ENCODE results near the gene CDC42EP2.

DNA sequence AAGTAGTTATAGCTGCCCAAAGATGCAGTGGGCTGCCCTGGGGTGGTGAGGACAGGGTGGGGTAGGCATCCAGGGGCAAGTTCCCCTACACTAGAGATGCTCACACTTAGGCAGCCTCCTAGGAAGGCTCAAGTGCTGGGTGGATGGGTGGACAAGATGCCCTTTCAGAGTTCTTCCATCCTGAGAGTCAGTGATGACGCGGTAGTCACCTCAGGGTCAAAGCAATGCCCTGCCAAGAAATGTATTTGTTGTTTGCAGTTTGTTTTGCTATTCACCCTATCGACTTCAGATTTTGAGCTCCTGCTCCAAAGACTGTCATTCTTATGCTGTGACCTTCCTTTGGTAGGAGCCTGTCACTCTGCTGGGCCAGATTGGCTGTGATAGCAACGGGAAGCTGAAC is 34.0 kb upstream of the CDC42EP2 start:
- TF ChIP-seq, protein P1, sequence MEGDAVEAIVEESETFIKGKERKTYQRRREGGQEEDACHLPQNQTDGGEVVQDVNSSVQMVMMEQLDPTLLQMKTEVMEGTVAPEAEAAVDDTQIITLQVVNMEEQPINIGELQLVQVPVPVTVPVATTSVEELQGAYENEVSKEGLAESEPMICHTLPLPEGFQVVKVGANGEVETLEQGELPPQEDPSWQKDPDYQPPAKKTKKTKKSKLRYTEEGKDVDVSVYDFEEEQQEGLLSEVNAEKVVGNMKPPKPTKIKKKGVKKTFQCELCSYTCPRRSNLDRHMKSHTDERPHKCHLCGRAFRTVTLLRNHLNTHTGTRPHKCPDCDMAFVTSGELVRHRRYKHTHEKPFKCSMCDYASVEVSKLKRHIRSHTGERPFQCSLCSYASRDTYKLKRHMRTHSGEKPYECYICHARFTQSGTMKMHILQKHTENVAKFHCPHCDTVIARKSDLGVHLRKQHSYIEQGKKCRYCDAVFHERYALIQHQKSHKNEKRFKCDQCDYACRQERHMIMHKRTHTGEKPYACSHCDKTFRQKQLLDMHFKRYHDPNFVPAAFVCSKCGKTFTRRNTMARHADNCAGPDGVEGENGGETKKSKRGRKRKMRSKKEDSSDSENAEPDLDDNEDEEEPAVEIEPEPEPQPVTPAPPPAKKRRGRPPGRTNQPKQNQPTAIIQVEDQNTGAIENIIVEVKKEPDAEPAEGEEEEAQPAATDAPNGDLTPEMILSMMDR (IDR thresholded peaks at IDR 0.05; ENCODE audit: insufficient read depth, low read length) = no peak
- TF ChIP-seq POLR2AphosphoS5 (IDR thresholded peaks at IDR 0.05; ENCODE audit: low read depth) = no peak

All from HL-60 (cell line).